GDM1 (cell line): Measurements from ENCODE around the gene BPIFA2.
"Not testable (repeated sequence)": the region's sequence is repeated elsewhere in the genome, so short reads cannot be mapped to it uniquely, and the experiment has no call there.

Source experiments
- DNase-seq: peaks from one replicate; lab custom pipeline; 2025; lab: John Stamatoyannopoulos, UW

The BPIFA2 gene

GRCh38 chr20:33167859-33168258, at the start of gene BPIFA2:
Gene BPIFA2, plus strand, starts transcription at chr20:33168159. Its CDS starts 987 bp downstream, at chr20:33169146.
- DNase-seq = no peak

GRCh38 chr20:33119725-33120720, 47.9 kb upstream of the BPIFA2 start:
- DNase-seq = no peak

- DNase-seq = no peak
These were observed 47.0 kb upstream of the BPIFA2 start for GRCh38 chr20:33120934-33121333.

GRCh38 chr20:33122297-33122696, 45.7 kb upstream of the BPIFA2 start:
- DNase-seq = not testable (repeated sequence)

GRCh38 chr20:33124261-33124660, 43.7 kb upstream of the BPIFA2 start:
- DNase-seq = no peak

- no peak for DNase-seq
These were observed 43.0 kb upstream of the BPIFA2 start for GRCh38 chr20:33124994-33125393.

- DNase-seq = no peak
These were observed 42.0 kb upstream of the BPIFA2 start for GRCh38 chr20:33125983-33126382.

- no peak for DNase-seq
These were observed 40.4 kb upstream of the BPIFA2 start for GRCh38 chr20:33127422-33128097.

- DNase-seq = no peak
These were observed 37.3 kb upstream of the BPIFA2 start for GRCh38 chr20:33130568-33131061.

- no peak for DNase-seq
These were observed 35.9 kb upstream of the BPIFA2 start for GRCh38 chr20:33131949-33132473.

- DNase-seq = no peak
These were observed 35.2 kb upstream of the BPIFA2 start for GRCh38 chr20:33132513-33133372.

- no peak for DNase-seq
These were observed 34.5 kb upstream of the BPIFA2 start for GRCh38 chr20:33133373-33133941.

GRCh38 chr20:33137195-33137594, 30.8 kb upstream of the BPIFA2 start:
- DNase-seq = no peak

GRCh38 chr20:33139467-33139866, 28.5 kb upstream of the BPIFA2 start:
- DNase-seq = no peak

- no peak for DNase-seq
These were observed 22.4 kb upstream of the BPIFA2 start for GRCh38 chr20:33145521-33145920.

- DNase-seq = no peak
These were observed 20.7 kb upstream of the BPIFA2 start for GRCh38 chr20:33147299-33147698.

GRCh38 chr20:33148040-33148439, 19.9 kb upstream of the BPIFA2 start:
- DNase-seq = no peak

- no peak for DNase-seq
These were observed 13.7 kb upstream of the BPIFA2 start for GRCh38 chr20:33154252-33154651.

GRCh38 chr20:33158637-33159385, 9.1 kb upstream of the BPIFA2 start:
- no peak for DNase-seq

- no peak for DNase-seq
These were observed 8.2 kb upstream of the BPIFA2 start for GRCh38 chr20:33159713-33160112.

GRCh38 chr20:33160681-33161080, 7.3 kb upstream of the BPIFA2 start:
- no peak for DNase-seq
